ENCODE results near the gene NTRK3. TPM values are rescaled to one million over a fixed set of nuclear protein-coding genes. Genes with fewer than 3 reads are reported as not detected.
"Not testable (repeated sequence)": the region's sequence is repeated elsewhere in the genome, so short reads cannot be mapped to it uniquely, and the experiment has no call there.

NTRK3 gene
- total and polyA plus RNA-seq, 2 experiments from 2014 or later, result not detected

- H3K9ac ChIP-seq, result no peak overlapping the region
- no peaks in the 10 kb centered on the region for H3K9me2 ChIP-seq (ENCODE audit: insufficient read depth)
- TF ChIP-seq EZH2 (IDR thresholded peaks at IDR 0.05; ENCODE audit: insufficient read depth, poor library complexity, severe bottlenecking), result no peak
- no peak for TF ChIP-seq EZH2phosphoT487 (IDR thresholded peaks at IDR 0.05; ENCODE audit: insufficient read depth, low read depth)
- no peak for DNase-seq
- H3K4me2 ChIP-seq (ENCODE audit: unreplicated experiment), result no peak overlapping the region
- H3K4me1 ChIP-seq (ENCODE audit: insufficient read depth), result no peaks in the 10 kb centered on the region
- H3K27ac ChIP-seq, result no peak overlapping the region
- no peaks in the 10 kb centered on the region for H3K9me3 ChIP-seq (ENCODE audit: low read depth)
- no peaks in the 10 kb centered on the region for H4K20me1 ChIP-seq (ENCODE audit: insufficient read depth)
- no peaks in the 10 kb centered on the region for H3K79me2 ChIP-seq (ENCODE audit: insufficient read depth)
- no peaks in the 10 kb centered on the region for H3K36me3 ChIP-seq (ENCODE audit: low read depth)
- no peak overlapping the region for H2AFZ ChIP-seq
- no peaks in the 10 kb centered on the region for H3F3A ChIP-seq (ENCODE audit: insufficient read depth)
- H3K4me3 ChIP-seq, result no peak overlapping the region
- no peaks in the 10 kb centered on the region for H3K27me3 ChIP-seq (replicated peaks; ENCODE audit: insufficient read depth)
- 21 to 47% methylated on average over 2 of the region's 2 CpGs for WGBS, 2 experiments (ENCODE audit: low coverage in 1 of 2, low lambda C conversion rate in 2 of 2, missing lambda C conversion rate in 2 of 2)
- in situ Hi-C loops (cut with MboI), result no loop called here
These were observed 183.2 kb downstream of the NTRK3 start for GRCh38 chr15:88073391-88073691.

GRCh38 chr15:88072598-88073390, 183.7 kb downstream of the NTRK3 start:
- no peaks in the 10 kb centered on the region for H3K9me3 ChIP-seq (ENCODE audit: low read depth)
- H3K4me2 ChIP-seq (ENCODE audit: unreplicated experiment), result no peak overlapping the region
- in situ Hi-C loops (cut with MboI), result no loop called here
- no peak overlapping the region for H2AFZ ChIP-seq
- no peaks in the 10 kb centered on the region for H3K9me2 ChIP-seq (ENCODE audit: insufficient read depth)
- no peak for DNase-seq
- no peak overlapping the region for H3K9ac ChIP-seq
- no peak overlapping the region for H3K27ac ChIP-seq
- no peaks in the 10 kb centered on the region for H3F3A ChIP-seq (ENCODE audit: insufficient read depth)
- H4K20me1 ChIP-seq (ENCODE audit: insufficient read depth), result no peaks in the 10 kb centered on the region
- H3K4me1 ChIP-seq (ENCODE audit: insufficient read depth), result no peaks in the 10 kb centered on the region
- H3K4me3 ChIP-seq, result no peak overlapping the region
- no peaks in the 10 kb centered on the region for H3K36me3 ChIP-seq (ENCODE audit: low read depth)
- H3K27me3 ChIP-seq (replicated peaks; ENCODE audit: insufficient read depth), result no peaks in the 10 kb centered on the region
- WGBS, 2 experiments (ENCODE audit: low coverage in 1 of 2, low lambda C conversion rate in 2 of 2, missing lambda C conversion rate in 2 of 2), result 29 to 45% methylated on average over 6 of the region's 6 CpGs
- H3K79me2 ChIP-seq (ENCODE audit: insufficient read depth), result no peaks in the 10 kb centered on the region
- TF ChIP-seq EZH2 (IDR thresholded peaks at IDR 0.05; ENCODE audit: insufficient read depth, poor library complexity, severe bottlenecking), result no peak
- no peak for TF ChIP-seq EZH2phosphoT487 (IDR thresholded peaks at IDR 0.05; ENCODE audit: insufficient read depth, low read depth)

GRCh38 chr15:88072133-88072532, 184.4 kb downstream of the NTRK3 start:
- H3K27me3 ChIP-seq (replicated peaks; ENCODE audit: insufficient read depth); H3K79me2 ChIP-seq (ENCODE audit: insufficient read depth); H4K20me1 ChIP-seq (ENCODE audit: insufficient read depth); H3K27ac ChIP-seq; DNase-seq; H3K36me3 ChIP-seq (ENCODE audit: low read depth); H3K9me2 ChIP-seq (ENCODE audit: insufficient read depth); H3K4me1 ChIP-seq (ENCODE audit: insufficient read depth); H3K4me2 ChIP-seq (ENCODE audit: unreplicated experiment); H3F3A ChIP-seq (ENCODE audit: insufficient read depth); H3K9me3 ChIP-seq (ENCODE audit: low read depth); H2AFZ ChIP-seq; H3K9ac ChIP-seq; H3K4me3 ChIP-seq; in situ Hi-C loops (cut with MboI): not testable (repeated sequence)
- WGBS, 2 experiments (ENCODE audit: low coverage in 1 of 2, low lambda C conversion rate in 2 of 2, missing lambda C conversion rate in 2 of 2), result 21 to 25% methylated on average over 9 of the region's 9 CpGs

GRCh38 chr15:88071141-88071540, 185.4 kb downstream of the NTRK3 start:
- no peak for DNase-seq
- no peaks in the 10 kb centered on the region for H3K4me1 ChIP-seq (ENCODE audit: insufficient read depth)
- no peaks in the 10 kb centered on the region for H3K79me2 ChIP-seq (ENCODE audit: insufficient read depth)
- H3K36me3 ChIP-seq (ENCODE audit: low read depth), result no peaks in the 10 kb centered on the region
- WGBS, 2 experiments (ENCODE audit: low coverage in 1 of 2, low lambda C conversion rate in 2 of 2, missing lambda C conversion rate in 2 of 2), result 45 to 60% methylated on average over 6 of the region's 6 CpGs
- no peak for TF ChIP-seq EZH2phosphoT487 (IDR thresholded peaks at IDR 0.05; ENCODE audit: insufficient read depth, low read depth)
- H3K27me3 ChIP-seq (replicated peaks; ENCODE audit: insufficient read depth), result no peaks in the 10 kb centered on the region
- no peaks in the 10 kb centered on the region for H3K9me3 ChIP-seq (ENCODE audit: low read depth)
- H3F3A ChIP-seq (ENCODE audit: insufficient read depth), result no peaks in the 10 kb centered on the region
- H4K20me1 ChIP-seq (ENCODE audit: insufficient read depth), result no peaks in the 10 kb centered on the region
- no peak overlapping the region for H3K4me2 ChIP-seq (ENCODE audit: unreplicated experiment)
- in situ Hi-C loops (cut with MboI), result no loop called here
- no peak overlapping the region for H3K9ac ChIP-seq
- H2AFZ ChIP-seq, result no peak overlapping the region
- H3K9me2 ChIP-seq (ENCODE audit: insufficient read depth), result no peaks in the 10 kb centered on the region
- no peak overlapping the region for H3K4me3 ChIP-seq
- H3K27ac ChIP-seq, result no peak overlapping the region

- Histone ChIP-seq H3K4me2 (ENCODE audit: unreplicated experiment) (no peak overlapping the region), H3K4me3 (no peak overlapping the region), H3K9ac (no peak overlapping the region), H2AFZ (no peak overlapping the region), H3K79me2 (ENCODE audit: insufficient read depth) (no peaks in the 10 kb centered on the region), H3F3A (ENCODE audit: insufficient read depth) (no peaks in the 10 kb centered on the region), H3K4me1 (ENCODE audit: insufficient read depth) (no peaks in the 10 kb centered on the region), H3K27me3 (replicated peaks; ENCODE audit: insufficient read depth) (no peaks in the 10 kb centered on the region), H3K9me2 (ENCODE audit: insufficient read depth) (no peaks in the 10 kb centered on the region), H3K9me3 (ENCODE audit: low read depth) (no peaks in the 10 kb centered on the region), H4K20me1 (ENCODE audit: insufficient read depth) (no peaks in the 10 kb centered on the region), H3K36me3 (ENCODE audit: low read depth) (no peaks in the 10 kb centered on the region), H3K27ac (no peak overlapping the region)
- no peak for TF ChIP-seq EZH2phosphoT487 (IDR thresholded peaks at IDR 0.05; ENCODE audit: insufficient read depth, low read depth)
- TF ChIP-seq EZH2 (IDR thresholded peaks at IDR 0.05; ENCODE audit: insufficient read depth, poor library complexity, severe bottlenecking), result no peak
- 8 to 9% methylated on average over 6 of the region's 6 CpGs for WGBS, 2 experiments (ENCODE audit: low coverage in 1 of 2, low lambda C conversion rate in 2 of 2, missing lambda C conversion rate in 2 of 2)
- in situ Hi-C loops (cut with MboI), result no loop called here
- no peak for DNase-seq
These were observed 187.0 kb downstream of the NTRK3 start for GRCh38 chr15:88069561-88069960.
